Activated naive CD4-positive, alpha-beta T cell treated with anti-CD3 and anti-CD28 coated beads for 36 hours (primary cell): Measurements from ENCODE around the gene ACOX2. TPM values are rescaled to one million over a fixed set of nuclear protein-coding genes. Genes with fewer than 3 reads are reported as not detected.

Source experiments
- CTCF ChIA-PET: fragments of 350-600 bp; sonication (Branson Sonifier 250); formaldehyde crosslinking; loops from one replicate; lab custom pipeline; 2021; ENCODE audit warnings: antibody characterized with exemption; lab: Charles Lee
- DNase-seq: peaks from one replicate; pipeline ENCODE4 v3.0.0-alpha.2; 2020
- H3K27ac Mint-ChIP-seq: one replicate; pipeline ENCODE4 v1.8.0; 2021; ENCODE audit warnings: mild to moderate bottlenecking, mixed read lengths
- H3K27me3 Mint-ChIP-seq: one replicate; pipeline ENCODE4 v1.8.0; 2021; ENCODE audit warnings: low read depth, mixed read lengths
- H3K36me3 Mint-ChIP-seq: one replicate; pipeline ENCODE4 v1.8.0; 2021; ENCODE audit warnings: low read depth, mixed read lengths
- H3K4me1 Mint-ChIP-seq: one replicate; pipeline ENCODE4 v1.8.0; 2021; ENCODE audit warnings: low read depth, mixed read lengths
- H3K4me3 Mint-ChIP-seq: one replicate; pipeline ENCODE4 v1.8.0; 2021; ENCODE audit warnings: mild to moderate bottlenecking, moderate library complexity, mixed read lengths
- H3K9me3 Mint-ChIP-seq: one replicate; pipeline ENCODE4 v1.8.0; 2021; ENCODE audit warnings: mixed read lengths
- intact Hi-C: fragments of 100-400 bp; cut with micrococcal nuclease; formaldehyde crosslinking; loops from one replicate; pipeline ENCODE4 v1.15.1; 2023
- total RNA-seq, 2 experiments: library from RNA; stranded (reverse); gene quantifications; one replicate each; pipeline ENCODE4 v1.2.3, GENCODE V29; 2021

Gene ACOX2
- total RNA-seq = not detected

- no peak for DNase-seq
- no peak within 1 kb of the TSS for H3K27ac Mint-ChIP-seq
- CTCF ChIA-PET = no interaction called here
These were observed at the start of gene ACOX2 for GRCh38 chr3:58536501-58537411. Gene ACOX2, minus strand, starts transcription at chr3:58537190. Its CDS starts 2,084 bp downstream, at chr3:58535106.

GRCh38 chr3:58585994-58586393 is 49.0 kb upstream of the ACOX2 start:
- intact Hi-C loops = loop anchor here (5.0 kb wide), 1 partner anchor 94 kb away; the partner anchor contains the start of gene KCTD6
- Mint-ChIP-seq H3K9me3 (no peaks in the 10 kb centered on the region), H3K27me3 (peaks cover 36% of the 10 kb centered on the region), H3K27ac (no peak overlapping the region), H3K4me1 (peaks cover 17% of the 10 kb centered on the region), H3K4me3 (peak overlapping the region; percentile 82), H3K36me3 (peaks cover 1% of the 10 kb centered on the region)
- DNase-seq = no peak
- CTCF ChIA-PET = interaction anchor here (0.6 to 3.0 kb wide), 3 partner anchors 18 to 532 kb away, joined by 4 to 34 read pairs (median 5); no protein-coding TSS in a partner anchor

More at GRCh38 chr3:58536501-58537411, at the start of gene ACOX2:
- no peak within 1 kb of the TSS for H3K4me3 Mint-ChIP-seq
- intact Hi-C loops = no loop called here
- H3K36me3 Mint-ChIP-seq = no peaks in the 10 kb centered on the region
- no peaks in the 10 kb centered on the region for H3K27me3 Mint-ChIP-seq
- peaks cover 10% of the 10 kb centered on the region for H3K4me1 Mint-ChIP-seq
- H3K9me3 Mint-ChIP-seq = no peaks in the 10 kb centered on the region

- peaks cover 17% of the 10 kb centered on the region for H3K4me1 Mint-ChIP-seq
- H3K36me3 Mint-ChIP-seq = peaks cover 1% of the 10 kb centered on the region
- CTCF ChIA-PET = interaction anchor here (0.6 to 3.0 kb wide), 8 partner anchors 11 to 533 kb away, joined by 3 to 34 read pairs (median 4); no protein-coding TSS in a partner anchor
- peak overlapping the region; percentile 82 for H3K4me3 Mint-ChIP-seq
- intact Hi-C loops = loop anchor here (5.0 kb wide), 1 partner anchor 93 kb away; the partner anchor contains the start of gene KCTD6
- peak; percentile 79 for DNase-seq
- no peak overlapping the region for H3K27ac Mint-ChIP-seq
- H3K27me3 Mint-ChIP-seq = peaks cover 35% of the 10 kb centered on the region
- H3K9me3 Mint-ChIP-seq = no peaks in the 10 kb centered on the region
These were observed 48.2 kb upstream of the ACOX2 start for GRCh38 chr3:58585005-58585786.

GRCh38 chr3:58584690-58585004 is 47.7 kb upstream of the ACOX2 start:
- no peaks in the 10 kb centered on the region for H3K9me3 Mint-ChIP-seq
- H3K27me3 Mint-ChIP-seq = peaks cover 35% of the 10 kb centered on the region
- intact Hi-C loops = loop anchor here (5.0 kb wide), 1 partner anchor 92 kb away; the partner anchor contains the start of gene KCTD6
- peaks cover 17% of the 10 kb centered on the region for H3K4me1 Mint-ChIP-seq
- no peak overlapping the region for H3K27ac Mint-ChIP-seq
- peaks cover 1% of the 10 kb centered on the region for H3K36me3 Mint-ChIP-seq
- H3K4me3 Mint-ChIP-seq = peak overlapping the region; percentile 82
- DNase-seq = peak; percentile 23
- CTCF ChIA-PET = interaction anchor here (0.6 to 3.0 kb wide), 7 partner anchors 10 to 163 kb away, joined by 3 to 34 read pairs (median 5); no protein-coding TSS in a partner anchor

- H3K4me1 Mint-ChIP-seq = peaks cover 16% of the 10 kb centered on the region
- H3K27me3 Mint-ChIP-seq = peaks cover 14% of the 10 kb centered on the region
- no peak overlapping the region for H3K27ac Mint-ChIP-seq
- H3K36me3 Mint-ChIP-seq = peaks cover 1% of the 10 kb centered on the region
- CTCF ChIA-PET = interaction anchor here (0.9 to 1.3 kb wide), 3 partner anchors 14 to 50 kb away, joined by 3 read pairs; no protein-coding TSS in a partner anchor
- no peak for DNase-seq
- intact Hi-C loops = no loop called here
- H3K4me3 Mint-ChIP-seq = no peak overlapping the region
- H3K9me3 Mint-ChIP-seq = no peaks in the 10 kb centered on the region
These were observed 44.5 kb upstream of the ACOX2 start for GRCh38 chr3:58581328-58582091.

GRCh38 chr3:58580826-58581327 is 43.9 kb upstream of the ACOX2 start:
- H3K4me1 Mint-ChIP-seq = peaks cover 11% of the 10 kb centered on the region
- intact Hi-C loops = no loop called here
- no peak overlapping the region for H3K4me3 Mint-ChIP-seq
- peaks cover 8% of the 10 kb centered on the region for H3K27me3 Mint-ChIP-seq
- CTCF ChIA-PET = interaction anchor here (0.9 to 1.3 kb wide), 2 partner anchors 16 to 50 kb away, joined by 3 read pairs; no protein-coding TSS in a partner anchor
- no peaks in the 10 kb centered on the region for H3K9me3 Mint-ChIP-seq
- DNase-seq = no peak
- H3K27ac Mint-ChIP-seq = no peak overlapping the region
- H3K36me3 Mint-ChIP-seq = no peaks in the 10 kb centered on the region

GRCh38 chr3:58578873-58579272 is 41.9 kb upstream of the ACOX2 start:
- Mint-ChIP-seq H3K36me3 (no peaks in the 10 kb centered on the region), H3K27ac (no peak overlapping the region), H3K9me3 (no peaks in the 10 kb centered on the region), H3K27me3 (no peaks in the 10 kb centered on the region), H3K4me3 (no peak overlapping the region), H3K4me1 (no peaks in the 10 kb centered on the region)
- DNase-seq = no peak
- CTCF ChIA-PET = no interaction called here
- intact Hi-C loops = no loop called here

GRCh38 chr3:58577269-58577821 is 40.4 kb upstream of the ACOX2 start, which contains the start of gene FAM107A:
Gene FAM107A, minus strand, starts transcription at chr3:58577391. Its CDS starts 7,531 bp downstream, at chr3:58569860.
- intact Hi-C loops = no loop called here
- no peaks in the 10 kb centered on the region for H3K4me1 Mint-ChIP-seq
- H3K27ac Mint-ChIP-seq = no peak within 1 kb of the TSS
- H3K27me3 Mint-ChIP-seq = no peaks in the 10 kb centered on the region
- no peak within 1 kb of the TSS for H3K4me3 Mint-ChIP-seq
- CTCF ChIA-PET = interaction anchor here (14.9 kb wide), 1 partner anchor 52 kb away, joined by 256 read pairs; no protein-coding TSS in a partner anchor
- no peaks in the 10 kb centered on the region for H3K9me3 Mint-ChIP-seq
- no peak for DNase-seq
- no peaks in the 10 kb centered on the region for H3K36me3 Mint-ChIP-seq

GRCh38 chr3:58576716-58577115 is 39.7 kb upstream of the ACOX2 start:
- Mint-ChIP-seq H3K4me1 (no peaks in the 10 kb centered on the region), H3K4me3 (no peak overlapping the region), H3K36me3 (no peaks in the 10 kb centered on the region), H3K27me3 (no peaks in the 10 kb centered on the region), H3K27ac (no peak overlapping the region), H3K9me3 (no peaks in the 10 kb centered on the region)
- intact Hi-C loops = no loop called here
- no peak for DNase-seq
- CTCF ChIA-PET = interaction anchor here (14.9 kb wide), 1 partner anchor 53 kb away, joined by 256 read pairs; no protein-coding TSS in a partner anchor

- H3K4me3 Mint-ChIP-seq = no peak overlapping the region
- H3K27me3 Mint-ChIP-seq = no peaks in the 10 kb centered on the region
- intact Hi-C loops = no loop called here
- CTCF ChIA-PET = interaction anchor here (14.9 kb wide), 1 partner anchor 54 kb away, joined by 256 read pairs; no protein-coding TSS in a partner anchor
- H3K36me3 Mint-ChIP-seq = no peaks in the 10 kb centered on the region
- no peak overlapping the region for H3K27ac Mint-ChIP-seq
- H3K9me3 Mint-ChIP-seq = no peaks in the 10 kb centered on the region
- H3K4me1 Mint-ChIP-seq = no peaks in the 10 kb centered on the region
- no peak for DNase-seq
These were observed 39.1 kb upstream of the ACOX2 start for GRCh38 chr3:58575971-58576652.
